Endothelial cell of umbilical vein (primary cell): ENCODE measurements around the gene R3HDM2. TPM values are rescaled to one million over a fixed set of nuclear protein-coding genes. Genes with fewer than 3 reads are reported as not detected.

ENCODE experiments used
- BruUV-seq: library from RNA; stranded (reverse); fragments of 400-500 nt; replicated peaks from 2 replicates; lab custom pipeline; 2021; lab: Mats Ljungman, UMichigan
- CTCF ChIA-PET: fragments of 300-600, 350-600 bp; sonication (Branson Sonifier 250); formaldehyde crosslinking; loops from one replicate; lab custom pipeline; 2021; ENCODE audit warnings: antibody characterized with exemption, inconsistent platforms; lab: Charles Lee
- POLR2A ChIA-PET: fragments of 300-600, 350-600 bp; sonication (Branson Sonifier 250); formaldehyde crosslinking; loops from one replicate; lab custom pipeline; 2021; ENCODE audit warnings: antibody characterized with exemption, inconsistent platforms; lab: Charles Lee
- DNase-seq: peaks from one replicate; pipeline ENCODE4 v3.0.0-alpha.2; 2011; ENCODE audit warnings: low read depth, low spot score
- FAIRE-seq: peaks from 2 replicates; lab custom pipeline; 2011; peaks lifted over from hg19 to GRCh38; lab: Jason Lieb, UNC
- H2AFZ ChIP-seq: 2 replicates; pipeline ENCODE4 v1.6.0; 2012; ENCODE audit warnings: low read depth, low read length, control low read depth, inconsistent platforms
- H3K27ac ChIP-seq: 2 replicates; pipeline ENCODE4 v1.5.1; 2011; ENCODE audit warnings: low read depth, mild to moderate bottlenecking, control low read depth, low read length, moderate library complexity; ENCODE audit not compliant: insufficient read depth
- H3K27me3 ChIP-seq, 2 experiments: 2 replicates each; pipeline versions ENCODE4 v1.6.0 to v1.6.1; 2011; ENCODE audit warnings: low read length in 2 of 2, mixed read lengths in 1 of 2; ENCODE audit not compliant: control insufficient read depth in 2 of 2, insufficient read depth in 2 of 2
- H3K36me3 ChIP-seq, 2 experiments: 2 replicates in 1 of 2; 3 replicates in 1 of 2; pipeline ENCODE4 v1.5.1; 2011; ENCODE audit warnings: low read length in 2 of 2, mild to moderate bottlenecking in 1 of 2, moderate library complexity in 1 of 2; ENCODE audit not compliant: control insufficient read depth in 2 of 2, insufficient read depth in 2 of 2; ENCODE audit errors: extremely low read depth in 1 of 2
- H3K4me1 ChIP-seq: 3 replicates; pipeline ENCODE4 v1.5.1; 2011; ENCODE audit warnings: mild to moderate bottlenecking, low read length; ENCODE audit not compliant: control insufficient read depth, insufficient read depth; ENCODE audit errors: extremely low read depth
- H3K4me2 ChIP-seq: 2 replicates; pipeline ENCODE4 v1.6.1; 2011; ENCODE audit warnings: low read length, control low read depth, mixed read lengths; ENCODE audit not compliant: insufficient read depth
- H3K4me3 ChIP-seq, 3 experiments: fragments of 200-600 bp in 1 of 3; sonication (generic), shearing (Covaris generic) in 1 of 3; replicated peaks in 1 of 3; 2 replicates each; pipeline ENCODE4 v1.5.1; 2011 to 2016; ENCODE audit warnings: control low read depth in 3 of 3, low read length in 3 of 3, mild to moderate bottlenecking in 2 of 3, inconsistent platforms in 1 of 3, low read depth in 1 of 3, moderate library complexity in 1 of 3; ENCODE audit not compliant: insufficient read depth in 1 of 3
- H3K79me2 ChIP-seq: 2 replicates; pipeline ENCODE4 v1.6.0; 2012; ENCODE audit warnings: low read length, inconsistent platforms; ENCODE audit not compliant: control insufficient read depth, insufficient read depth
- H3K9ac ChIP-seq: replicated peaks from 2 replicates; pipeline ENCODE3; 2011; ENCODE audit warnings: low read length, control low read depth; ENCODE audit not compliant: insufficient read depth; ENCODE audit errors: extremely low read depth
- H3K9me1 ChIP-seq: replicated peaks from 3 replicates; pipeline ENCODE4 v1.6.0; 2011; ENCODE audit warnings: mild to moderate bottlenecking, low read length; ENCODE audit not compliant: control insufficient read depth, insufficient read depth; ENCODE audit errors: extremely low read depth
- H3K9me3 ChIP-seq: replicated peaks from 2 replicates; pipeline ENCODE4 v1.5.1; 2012; ENCODE audit warnings: low read length, inconsistent platforms; ENCODE audit not compliant: control insufficient read depth, insufficient read depth
- H4K20me1 ChIP-seq: replicated peaks from 2 replicates; pipeline ENCODE3; 2011; ENCODE audit warnings: mild to moderate bottlenecking, low read length; ENCODE audit not compliant: control insufficient read depth, insufficient read depth; ENCODE audit errors: extremely low read depth
- EZH2 ChIP-seq: IDR thresholded peaks from 2 replicates; pipeline ENCODE4 v1.6.1; 2012; ENCODE audit warnings: borderline replicate concordance, low read depth, mild to moderate bottlenecking, moderate library complexity, low read length, inconsistent platforms; ENCODE audit not compliant: severe bottlenecking
- FOS ChIP-seq: IDR thresholded peaks from 2 replicates; pipeline ENCODE4 v1.6.1; 2011; ENCODE audit warnings: mild to moderate bottlenecking, low read length, moderate library complexity, borderline replicate concordance; ENCODE audit not compliant: insufficient read depth
- GATA2 ChIP-seq: IDR thresholded peaks from 2 replicates; pipeline ENCODE4 v1.7.0; 2011; ENCODE audit warnings: low read depth, mild to moderate bottlenecking, moderate library complexity, mixed read lengths, low read length; ENCODE audit not compliant: insufficient read length, insufficient read depth
- JUN ChIP-seq: IDR thresholded peaks from 2 replicates; pipeline ENCODE4 v1.6.1; 2011; ENCODE audit warnings: borderline replicate concordance, low read depth; ENCODE audit not compliant: insufficient read length, insufficient read depth
- MYC ChIP-seq: IDR thresholded peaks from one replicate; pipeline ENCODE4 v1.6.1; 2011; ENCODE audit warnings: mild to moderate bottlenecking, low read depth, low read length
- POLR2A ChIP-seq: IDR thresholded peaks from 2 replicates; pipeline ENCODE4 v1.6.1; 2012; ENCODE audit warnings: low read depth, mild to moderate bottlenecking, control low read depth, low read length
- POLR2AphosphoS5 ChIP-seq: IDR thresholded peaks from 2 replicates; pipeline ENCODE4 v1.6.1; 2012; ENCODE audit warnings: low read depth, mild to moderate bottlenecking, control low read depth, low read length, moderate library complexity; ENCODE audit not compliant: insufficient read depth
- dilution Hi-C: fragments of 300-500 bp; cut with MboI; formaldehyde crosslinking; loops from one replicate; pipeline ENCODE4 v1.15.0; 2019; ENCODE audit warnings: low sequenced_read_pairs; ENCODE audit not compliant: extremely low pct_ligation_motif_present
- intact Hi-C: fragments of 100-400 bp; cut with micrococcal nuclease; formaldehyde crosslinking; loops from one replicate; pipeline ENCODE4 v1.10.0; 2022
- polyA plus RNA-seq, 4 experiments: library from polyadenylated mRNA; depleted of rRNA in 3 of 4; stranded (reverse) in 3 of 4; unstranded in 1 of 4; fragments of >200 nt; gene quantifications; 2 replicates each; pipeline versions ENCODE4 v1.2.1 to v1.2.3, GENCODE V29; 2011 to 2012; ENCODE audit warnings: missing spikeins in 1 of 4
- total RNA-seq: library from RNA; stranded (reverse); gene quantifications from 2 replicates; pipeline ENCODE4 v1.2.3, GENCODE V29; 2021
- TF ChIP-seq, protein P1 (sequence below), 2 donors: IDR thresholded peaks; 1 replicate in 1 of 2; 2 replicates in 1 of 2; pipeline ENCODE4 v1.5.1; 2011; ENCODE audit warnings: low read length in 2 of 2, mild to moderate bottlenecking in 2 of 2, moderate library complexity in 2 of 2, control low read depth in 1 of 2, inconsistent platforms in 1 of 2, low read depth in 1 of 2; ENCODE audit not compliant: insufficient read depth in 1 of 2; ENCODE audit errors: extremely low read depth in 1 of 2
- TF ChIP-seq, protein P2 (sequence below): IDR thresholded peaks from 2 replicates; pipeline ENCODE4 v1.6.1; 2011; ENCODE audit not compliant: insufficient read depth, insufficient read length

Gene R3HDM2
- total and polyA plus RNA-seq, 2 donors (not counting 3 experiments of a cell fraction or from before 2014, with no cell fraction given): 26.1 to 31.3 TPM

DNA sequence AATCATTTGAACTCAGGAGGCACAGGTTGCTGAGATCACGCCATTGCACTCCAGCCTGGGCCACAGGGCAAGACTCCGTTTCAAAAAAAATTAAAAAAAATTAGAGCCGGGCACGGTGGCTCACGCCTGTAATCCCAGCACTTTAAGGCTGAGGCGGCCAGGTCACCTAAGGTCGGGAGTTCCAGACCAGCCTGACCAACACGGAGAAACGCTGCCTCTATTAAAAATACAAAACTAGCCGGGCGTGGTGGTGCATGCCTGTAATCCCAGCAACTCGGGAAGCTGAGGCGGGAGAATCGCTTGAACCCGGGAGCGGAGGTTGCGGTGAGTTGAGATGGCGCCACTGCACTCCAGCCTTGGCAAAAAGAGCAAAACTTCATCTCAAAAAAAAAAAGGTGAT is 35.7 kb downstream of the R3HDM2 start:
- H3K4me2 ChIP-seq: no peak overlapping the region
- H3K36me3 ChIP-seq: no peaks in the 10 kb centered on the region
- FAIRE-seq: no peak
- no peak overlapping the region for H2AFZ ChIP-seq
- H3K79me2 ChIP-seq: peaks cover 2% of the 10 kb centered on the region
- POLR2A ChIA-PET: no interaction called here
- CTCF ChIA-PET: no interaction called here
- no peaks in the 10 kb centered on the region for H4K20me1 ChIP-seq
- H3K4me3 ChIP-seq: no peak overlapping the region
- no peak for DNase-seq
- intact Hi-C loops: no loop called here
- no peaks in the 10 kb centered on the region for H3K9me3 ChIP-seq
- TF ChIP-seq, protein P1, sequence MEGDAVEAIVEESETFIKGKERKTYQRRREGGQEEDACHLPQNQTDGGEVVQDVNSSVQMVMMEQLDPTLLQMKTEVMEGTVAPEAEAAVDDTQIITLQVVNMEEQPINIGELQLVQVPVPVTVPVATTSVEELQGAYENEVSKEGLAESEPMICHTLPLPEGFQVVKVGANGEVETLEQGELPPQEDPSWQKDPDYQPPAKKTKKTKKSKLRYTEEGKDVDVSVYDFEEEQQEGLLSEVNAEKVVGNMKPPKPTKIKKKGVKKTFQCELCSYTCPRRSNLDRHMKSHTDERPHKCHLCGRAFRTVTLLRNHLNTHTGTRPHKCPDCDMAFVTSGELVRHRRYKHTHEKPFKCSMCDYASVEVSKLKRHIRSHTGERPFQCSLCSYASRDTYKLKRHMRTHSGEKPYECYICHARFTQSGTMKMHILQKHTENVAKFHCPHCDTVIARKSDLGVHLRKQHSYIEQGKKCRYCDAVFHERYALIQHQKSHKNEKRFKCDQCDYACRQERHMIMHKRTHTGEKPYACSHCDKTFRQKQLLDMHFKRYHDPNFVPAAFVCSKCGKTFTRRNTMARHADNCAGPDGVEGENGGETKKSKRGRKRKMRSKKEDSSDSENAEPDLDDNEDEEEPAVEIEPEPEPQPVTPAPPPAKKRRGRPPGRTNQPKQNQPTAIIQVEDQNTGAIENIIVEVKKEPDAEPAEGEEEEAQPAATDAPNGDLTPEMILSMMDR (IDR thresholded peaks at IDR 0.05; ENCODE audit: extremely low read depth in 1 of 2, insufficient read depth in 1 of 2, low read depth in 1 of 2, low read length in 2 of 2): no peak
- TF ChIP-seq POLR2A (no peak), POLR2AphosphoS5 (no peak), MYC (no peak), FOS (no peak)
- TF ChIP-seq, protein P2, sequence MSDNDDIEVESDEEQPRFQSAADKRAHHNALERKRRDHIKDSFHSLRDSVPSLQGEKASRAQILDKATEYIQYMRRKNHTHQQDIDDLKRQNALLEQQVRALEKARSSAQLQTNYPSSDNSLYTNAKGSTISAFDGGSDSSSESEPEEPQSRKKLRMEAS: no peak
- H3K27me3 ChIP-seq: no peaks in the 10 kb centered on the region
- peaks cover 3% of the 10 kb centered on the region for H3K4me1 ChIP-seq
- BruUV-seq: no TSS peak
- no peak overlapping the region for H3K9ac ChIP-seq
- no peaks in the 10 kb centered on the region for H3K9me1 ChIP-seq
- dilution Hi-C loops: no loop called here
- no peak overlapping the region for H3K27ac ChIP-seq

DNA sequence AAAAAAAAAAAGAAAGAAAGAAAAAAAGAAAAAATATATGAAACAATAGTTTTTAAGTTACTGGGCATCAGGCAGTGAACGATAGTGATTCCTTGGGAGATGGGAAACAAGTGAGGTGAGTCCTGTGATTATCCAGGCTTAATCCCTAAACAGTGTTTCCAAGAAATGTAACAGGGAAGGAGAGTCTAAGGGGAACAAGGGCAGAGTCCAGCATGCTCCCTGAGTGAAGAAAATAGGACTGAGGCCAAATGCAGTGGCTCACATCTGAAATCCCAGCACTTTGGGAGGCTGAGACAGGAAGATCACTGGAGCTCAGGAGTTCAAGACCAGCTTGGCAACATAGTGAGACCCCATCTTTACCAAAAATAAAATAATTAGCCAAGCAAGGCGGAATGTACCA is 40.7 kb downstream of the R3HDM2 start:
- no peak overlapping the region for H3K4me3 ChIP-seq
- DNase-seq: no peak
- peak overlapping the region; percentile 37 for H3K27ac ChIP-seq
- CTCF ChIA-PET: no interaction called here
- no peaks in the 10 kb centered on the region for H3K36me3 ChIP-seq
- peak; percentile 18 for FAIRE-seq
- no peaks in the 10 kb centered on the region for H3K9me3 ChIP-seq
- no TSS peak for BruUV-seq
- POLR2A ChIA-PET: no interaction called here
- intact Hi-C loops (no loop called here), dilution Hi-C loops (no loop called here)
- no peaks in the 10 kb centered on the region for H3K27me3 ChIP-seq
- H3K4me2 ChIP-seq: no peak overlapping the region
- peaks cover 22% of the 10 kb centered on the region for H3K4me1 ChIP-seq
- H3K9ac ChIP-seq: no peak overlapping the region
- no peaks in the 10 kb centered on the region for H3K79me2 ChIP-seq
- H4K20me1 ChIP-seq: no peaks in the 10 kb centered on the region
- no peaks in the 10 kb centered on the region for H3K9me1 ChIP-seq
- H2AFZ ChIP-seq: no peak overlapping the region
- TF ChIP-seq EZH2 (no peak), JUN (no peak), MYC (no peak), GATA2 (no peak), POLR2A (no peak), FOS (no peak), POLR2AphosphoS5 (no peak)
- TF ChIP-seq, protein P2: no peak
- TF ChIP-seq, protein P1 (IDR thresholded peaks at IDR 0.05; ENCODE audit: extremely low read depth in 1 of 2, insufficient read depth in 1 of 2, low read depth in 1 of 2, low read length in 2 of 2): no peak
